T-helper 1 cell (primary cell): Measurements from ENCODE around the gene SP140L.
"Not testable (repeated sequence)": the region's sequence is repeated elsewhere in the genome, so short reads cannot be mapped to it uniquely, and the experiment has no call there.

ENCODE experiments used
- DNase-seq, 5 donors: peaks; one replicate each; pipeline ENCODE4 v3.0.0-alpha.2; 2012 to 2020

The SP140L gene

DNA sequence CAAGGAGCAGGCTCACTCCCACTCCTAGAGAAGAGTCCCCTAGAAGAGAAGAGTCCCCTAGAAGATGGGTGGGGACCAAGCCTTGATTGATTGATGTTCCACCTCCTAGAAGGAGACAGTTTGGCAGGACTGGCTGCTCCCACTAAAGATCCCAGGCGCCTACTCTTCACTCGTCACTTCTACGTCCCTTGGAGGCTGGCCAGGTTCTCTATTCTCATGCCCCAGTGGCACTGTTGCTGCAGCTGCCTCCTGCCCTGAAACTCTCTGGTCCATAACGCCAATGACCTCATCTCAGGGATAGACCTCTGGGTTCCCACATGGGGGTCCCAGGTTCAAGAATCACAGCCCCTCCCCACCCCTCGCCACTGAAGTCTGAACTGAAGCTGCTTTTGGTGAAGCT lies 2.5 kb upstream of the SP140L start:
- DNase-seq: no peak

DNA sequence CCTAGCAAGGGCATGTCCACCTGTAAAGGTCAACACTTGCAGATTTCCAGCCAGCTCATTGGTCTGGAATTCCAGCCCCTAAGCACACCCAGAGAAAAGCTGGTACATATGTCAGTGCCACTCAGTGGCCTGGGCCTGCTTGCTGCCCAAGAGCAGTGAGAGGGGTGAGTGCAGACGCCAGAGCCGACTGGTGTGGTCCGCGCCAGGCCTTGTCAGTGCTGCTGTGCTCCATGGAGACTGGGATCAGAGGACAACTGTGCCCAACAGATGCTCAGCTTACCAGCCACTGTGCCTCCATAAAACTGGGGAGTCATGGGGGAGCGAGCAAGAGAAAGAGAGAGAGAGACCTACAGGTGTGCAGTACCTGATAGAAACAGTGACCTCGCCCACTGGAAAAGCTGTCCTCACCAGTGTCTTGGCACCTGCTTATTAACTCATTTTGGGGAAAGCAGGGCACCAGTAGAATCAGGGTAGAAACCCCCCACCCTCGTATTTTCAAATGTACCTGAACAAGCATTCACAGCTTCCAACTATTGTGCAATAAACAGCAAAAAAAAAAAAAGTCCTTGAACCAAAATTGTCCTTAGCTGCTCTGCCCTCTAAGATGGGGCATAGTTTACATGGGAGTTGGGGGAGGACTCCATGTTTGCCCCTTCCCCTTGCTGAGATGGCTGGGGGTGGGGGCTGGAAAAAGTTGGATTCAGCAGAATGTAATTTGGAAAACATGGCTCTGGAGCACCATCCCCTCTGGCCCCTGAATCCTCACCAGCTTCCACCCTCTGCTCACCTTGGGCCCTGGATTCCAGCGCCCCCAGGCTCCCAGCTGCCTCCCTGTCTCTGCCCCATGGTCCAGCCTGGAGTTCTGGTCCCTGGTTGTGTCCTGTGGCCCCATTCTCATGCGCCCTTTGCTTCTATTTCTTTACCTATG lies 1.4 kb upstream of the SP140L start:
- no peak for DNase-seq

DNA sequence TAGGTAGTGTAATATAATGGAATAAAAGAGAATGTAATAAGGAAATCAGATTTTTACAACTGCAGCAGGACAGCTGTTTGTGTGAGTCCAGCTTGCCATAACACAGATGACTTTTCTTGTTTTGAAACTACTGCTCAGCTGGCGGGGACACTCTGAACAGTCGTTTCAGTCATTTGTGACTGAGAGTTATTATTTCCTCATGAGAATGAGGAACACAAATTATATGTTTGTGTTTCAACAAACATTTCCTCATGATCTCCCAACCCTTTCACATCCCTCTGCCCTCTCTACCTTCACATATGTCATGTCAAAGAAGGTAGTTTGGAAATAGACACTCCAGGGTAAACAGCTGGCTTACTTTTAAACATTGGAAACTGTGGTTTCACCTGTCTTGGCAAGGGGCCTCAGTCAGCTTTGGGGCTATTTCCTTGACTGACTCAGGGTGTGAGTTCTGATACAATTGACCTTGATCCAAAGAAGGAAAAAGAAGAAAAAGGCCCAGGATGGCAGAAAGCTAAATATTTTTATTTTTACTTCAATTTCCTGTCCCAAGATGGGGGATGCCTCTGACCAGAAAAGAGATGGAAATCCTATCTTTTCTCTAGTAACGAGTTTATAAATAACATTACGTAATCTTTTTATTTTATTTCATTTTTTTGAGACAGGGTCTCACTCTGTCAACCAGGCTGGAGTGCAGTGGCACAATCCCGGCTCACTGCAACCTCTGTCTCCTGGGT lies 593 bp downstream of the SP140L start:
- no peak for DNase-seq

DNA sequence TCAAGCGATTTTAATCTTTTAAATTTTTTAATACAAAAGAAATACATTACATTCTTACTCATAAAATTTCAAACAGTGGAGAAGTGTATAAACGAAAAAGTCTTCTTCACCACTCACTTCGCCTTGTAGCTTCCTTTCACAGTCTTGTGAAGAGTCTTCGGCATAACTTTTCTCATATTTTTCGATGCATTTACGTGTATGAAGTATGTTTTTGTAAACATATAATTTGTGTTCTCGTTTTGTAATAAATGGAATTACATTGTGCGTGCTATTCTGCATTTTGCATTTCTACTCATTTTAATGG lies 1.1 kb downstream of the SP140L start:
- DNase-seq: no peak

DNA sequence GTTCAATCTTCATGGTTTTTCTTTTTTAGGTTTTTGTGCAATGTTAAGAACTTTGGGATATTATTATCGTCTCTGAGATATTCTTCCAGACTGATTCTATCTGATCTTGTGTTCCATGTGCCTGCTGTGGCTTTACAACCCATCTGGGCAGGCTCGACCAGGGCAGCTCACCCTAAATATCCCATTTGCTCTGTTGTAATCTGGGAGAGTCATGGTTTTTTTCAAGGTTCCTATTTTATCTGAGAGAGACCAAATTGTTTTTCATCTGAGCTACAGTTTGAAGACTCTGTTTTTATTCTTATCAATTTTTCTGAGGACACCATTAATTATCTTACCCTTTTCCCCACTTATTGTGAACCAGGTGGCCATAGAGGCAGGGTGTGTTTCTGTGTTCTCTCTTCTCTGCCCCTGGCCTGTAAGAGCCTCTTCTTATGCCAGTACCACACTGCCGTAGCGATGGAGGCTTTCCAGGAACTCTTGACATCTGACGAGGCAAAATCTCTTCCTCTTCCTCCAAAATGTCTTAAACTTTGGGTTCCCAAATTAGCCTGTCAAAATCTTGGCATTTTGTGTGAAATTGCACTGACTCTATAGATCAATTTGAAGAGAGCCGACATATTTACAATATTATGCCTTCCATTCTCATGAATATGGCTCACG lies 3.1 kb downstream of the SP140L start:
- no peak for DNase-seq

DNA sequence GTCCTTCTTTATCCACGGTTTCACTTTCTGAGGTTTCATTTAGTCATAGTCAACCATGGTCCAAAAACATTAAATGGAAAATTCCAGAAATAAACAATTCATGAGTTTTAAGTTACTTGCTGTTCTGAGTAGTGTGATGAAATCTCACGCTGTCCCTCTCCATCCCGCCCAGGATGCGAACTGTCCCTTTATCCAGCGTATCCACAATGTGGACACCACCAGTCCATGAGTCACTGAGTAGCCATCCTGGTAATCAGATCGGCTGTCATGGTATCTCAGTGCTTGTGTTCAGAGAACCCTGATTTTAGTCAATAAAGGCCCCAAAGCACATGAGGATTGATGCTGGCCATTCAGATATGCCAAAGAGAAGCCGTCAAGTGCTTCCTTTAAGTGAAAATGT lies 3.7 kb downstream of the SP140L start:
- DNase-seq: no peak

DNA sequence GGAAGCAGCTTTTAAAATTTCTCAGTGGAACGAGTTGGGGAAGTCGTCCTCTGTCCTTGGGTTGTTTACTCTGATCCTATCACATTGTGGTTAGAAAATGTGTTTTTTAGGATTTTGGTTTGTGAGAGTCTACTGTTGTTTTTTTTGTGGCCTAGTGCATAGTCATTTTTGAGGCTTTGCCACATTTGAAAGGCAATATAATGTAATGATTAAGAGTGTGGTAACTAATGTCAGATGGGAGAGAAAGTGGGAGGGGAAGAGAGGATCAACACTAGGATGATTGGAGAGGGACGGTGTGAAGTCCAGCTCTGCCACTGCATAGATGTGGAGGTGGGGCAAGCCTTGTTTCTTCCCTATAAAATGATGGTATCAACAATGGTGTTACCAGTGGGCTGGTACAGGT lies 8.5 kb downstream of the SP140L start:
- DNase-seq: no peak

DNA sequence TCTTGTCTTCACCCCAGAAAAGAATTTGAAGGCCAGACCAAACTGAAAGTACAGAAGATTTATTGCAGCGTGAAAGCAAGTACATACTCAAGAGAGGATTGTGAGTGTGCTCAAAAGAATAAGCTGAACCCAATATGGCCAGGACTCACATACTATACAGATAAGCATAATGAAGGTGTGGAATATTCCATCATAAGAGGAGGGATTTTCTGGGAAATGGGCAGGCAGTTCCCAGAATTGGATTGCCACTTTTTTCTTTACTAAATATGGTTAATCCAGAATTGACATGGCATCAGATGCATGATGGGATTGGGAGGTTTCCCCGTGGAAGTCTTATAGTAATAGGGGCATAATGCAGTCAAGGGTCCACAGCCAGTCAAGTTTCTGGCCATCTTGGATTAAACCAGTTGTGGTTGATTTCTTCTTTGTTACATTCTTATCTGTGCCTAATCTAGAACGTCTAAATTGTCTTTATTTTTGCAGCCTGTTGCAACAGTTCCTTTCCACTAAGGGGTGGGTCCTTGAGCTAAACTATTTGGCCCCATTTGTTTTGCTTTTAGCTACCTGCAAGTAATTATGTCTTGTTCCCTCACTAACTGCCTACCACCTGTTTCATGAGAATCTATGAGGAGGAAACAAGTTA lies 9.0 kb downstream of the SP140L start:
- peak in 1 of 5 donors; percentile 48 for DNase-seq

DNA sequence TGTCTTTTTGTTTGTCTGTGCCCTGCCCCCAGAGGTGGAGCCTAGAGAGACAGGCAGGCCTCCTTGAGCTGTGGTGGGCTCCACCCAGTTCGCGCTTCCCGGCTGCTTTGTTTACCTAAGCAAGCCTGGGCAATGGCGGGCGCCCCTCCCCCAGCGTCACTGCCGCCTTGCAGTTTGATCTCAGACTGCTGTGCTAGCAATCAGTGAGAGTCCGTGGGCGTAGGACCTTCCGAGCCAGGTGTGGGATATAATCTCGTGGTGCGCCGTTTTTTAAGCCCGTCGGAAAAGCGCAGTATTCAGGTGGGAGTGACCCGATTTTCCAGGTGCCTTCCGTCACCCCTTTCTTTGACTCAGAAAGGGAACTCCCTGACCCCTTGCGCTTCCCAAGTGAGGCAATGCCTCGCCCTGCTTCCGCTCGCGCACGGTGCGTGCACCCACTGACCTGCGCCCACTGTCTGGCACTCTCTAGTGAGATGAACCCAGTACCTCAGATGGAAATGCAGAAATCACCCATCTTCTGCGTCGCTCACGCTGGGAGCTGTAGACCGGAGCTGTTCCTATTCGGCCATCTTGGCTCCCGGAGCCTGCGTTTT lies 15.0 kb downstream of the SP140L start:
- DNase-seq: not testable (repeated sequence)

DNA sequence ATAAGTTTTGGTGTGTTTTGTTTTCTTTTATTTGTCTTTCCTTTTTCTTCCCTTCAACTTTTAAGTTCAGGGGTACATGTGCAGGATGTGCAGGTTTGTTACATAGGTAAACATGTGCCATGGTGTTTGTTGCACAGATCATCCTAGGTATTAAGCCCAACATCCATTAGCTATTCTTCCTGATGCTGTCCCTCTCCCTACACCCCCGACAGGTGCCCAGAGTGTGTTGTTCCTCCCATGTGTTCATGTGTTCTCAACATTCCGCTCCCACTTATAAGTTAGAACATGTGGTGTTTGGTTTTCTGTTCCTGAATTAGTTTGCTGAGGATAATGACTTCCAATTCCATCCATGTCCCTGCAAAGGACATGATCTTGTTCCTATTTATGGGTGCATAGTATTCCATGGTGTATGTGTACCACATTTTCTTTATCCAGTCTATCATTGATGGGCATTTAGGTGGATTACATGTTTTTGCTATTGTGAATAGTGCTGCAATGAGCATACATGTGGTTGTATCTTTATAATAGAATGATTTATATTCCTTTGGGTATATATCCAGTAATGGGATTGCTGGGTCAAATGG lies 16.1 kb downstream of the SP140L start:
- DNase-seq: not testable (repeated sequence)

DNA sequence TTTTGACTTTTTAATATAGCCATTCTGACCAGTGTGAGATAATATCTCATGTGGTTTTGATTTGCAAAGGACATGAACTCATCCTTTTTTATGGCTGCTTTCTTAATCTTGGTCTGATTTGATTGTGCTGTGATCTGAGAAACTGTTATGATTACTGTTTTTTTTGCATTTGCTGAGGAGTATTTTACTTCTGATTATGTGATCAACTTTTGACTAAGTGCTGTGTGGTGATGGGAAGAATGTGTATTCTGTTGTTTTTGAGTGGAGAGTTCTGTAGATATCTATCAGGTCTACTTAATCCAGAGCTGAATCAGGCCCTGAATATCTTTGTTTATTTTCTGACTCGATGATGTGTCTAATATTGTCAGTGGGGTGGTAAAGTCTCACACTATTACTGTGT lies 16.8 kb downstream of the SP140L start:
- no peak for DNase-seq

DNA sequence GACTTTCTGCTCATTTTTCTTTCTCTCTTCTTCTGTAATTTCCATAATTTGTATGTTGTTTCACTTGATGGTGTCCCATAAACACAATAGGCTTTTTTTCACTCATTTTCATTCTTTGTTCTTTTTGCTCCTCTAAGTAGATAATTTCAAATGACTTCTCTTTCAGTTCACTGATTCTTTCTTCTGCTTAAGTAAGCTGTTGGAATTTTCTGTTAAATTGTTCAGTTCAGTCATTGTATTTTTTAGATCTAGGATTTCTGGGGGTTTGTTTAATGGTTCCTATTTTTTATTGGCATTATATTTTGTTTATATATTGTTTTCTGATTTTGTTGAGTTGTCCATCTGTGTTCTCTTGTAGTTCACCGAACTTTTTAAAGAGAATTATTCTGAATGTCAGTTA lies 19.5 kb downstream of the SP140L start:
- DNase-seq: no peak

DNA sequence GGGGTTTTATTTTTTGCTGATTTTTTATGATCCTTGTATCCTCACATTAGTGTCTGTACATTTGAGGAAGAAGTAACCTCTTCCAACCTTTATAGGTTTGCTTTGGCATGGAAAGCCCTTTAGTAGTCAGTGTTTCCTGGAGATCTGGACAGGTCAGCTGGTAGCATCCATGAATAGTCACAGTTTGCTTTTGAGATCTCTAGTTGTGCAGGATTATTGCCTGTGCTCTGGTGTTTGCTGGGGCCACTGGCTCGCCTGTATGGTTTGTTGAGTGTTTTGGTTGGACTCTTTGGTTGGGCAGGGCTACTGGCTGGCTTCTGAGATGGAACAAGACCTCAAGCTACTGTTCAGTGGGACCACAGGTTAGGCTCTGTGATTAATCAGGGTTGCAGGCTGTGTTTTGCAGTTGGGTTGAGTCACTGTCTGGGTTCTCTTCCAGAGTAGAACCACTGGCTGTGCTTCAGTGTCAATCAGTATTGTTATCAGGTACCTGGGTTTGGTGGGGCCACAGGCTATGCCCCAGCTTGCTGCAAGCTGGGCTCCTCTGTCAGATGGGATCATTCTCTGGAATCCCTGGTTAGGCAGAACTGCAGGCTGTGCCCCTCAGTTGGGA lies 20.0 kb downstream of the SP140L start:
- DNase-seq: peak in 1 of 5 donors; percentile 34

DNA sequence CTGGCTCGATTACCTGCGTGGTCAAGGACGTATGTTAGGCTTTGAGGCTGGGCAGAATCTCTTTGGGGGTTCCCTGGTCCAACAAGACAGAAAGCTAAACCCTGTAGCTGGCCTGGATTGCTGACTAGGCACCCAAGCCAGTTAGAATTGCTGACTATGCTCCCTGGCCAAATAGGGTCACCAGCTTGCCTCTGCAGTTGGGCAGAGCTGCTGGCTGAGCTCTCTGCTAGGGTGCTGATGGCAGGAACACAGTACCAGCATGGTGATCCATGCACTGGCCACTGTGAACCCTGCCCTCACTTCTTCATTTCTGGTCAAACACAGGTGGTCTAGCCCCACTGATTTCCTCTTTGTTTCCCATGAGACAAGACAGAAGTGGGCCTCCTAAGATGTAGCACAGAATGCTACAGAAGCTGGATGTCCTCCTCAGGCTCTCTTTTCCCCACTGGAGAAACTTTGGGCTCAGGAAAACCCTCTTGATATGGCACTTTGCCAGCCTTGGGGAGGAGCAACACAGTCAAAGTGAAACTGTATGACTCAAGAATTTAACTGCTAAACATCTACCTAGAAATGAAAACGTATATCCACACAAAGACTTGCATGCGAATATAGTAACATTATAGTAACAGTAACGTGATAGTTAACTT lies 20.8 kb downstream of the SP140L start:
- peak in 1 of 5 donors; percentile 84 for DNase-seq

DNA sequence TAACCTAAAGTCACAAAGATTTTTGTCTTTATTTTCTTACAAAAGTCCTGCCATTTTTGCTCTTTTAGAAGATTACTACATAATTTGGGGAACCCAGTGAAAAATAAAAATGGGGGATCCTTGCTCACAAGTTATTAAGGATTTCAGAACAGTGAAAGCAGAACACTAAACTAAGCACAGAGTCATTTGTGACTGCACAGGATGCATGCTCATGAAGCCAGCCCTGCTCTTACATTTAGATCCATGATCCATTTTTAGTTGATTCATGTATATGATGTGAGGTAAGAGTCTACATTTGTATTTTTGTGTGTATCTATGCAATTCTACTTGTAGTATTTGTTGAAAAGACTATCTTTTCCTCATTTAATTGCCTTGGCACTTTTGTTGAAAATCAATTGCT lies 21.8 kb downstream of the SP140L start:
- peak in 1 of 5 donors; percentile 66 for DNase-seq

DNA sequence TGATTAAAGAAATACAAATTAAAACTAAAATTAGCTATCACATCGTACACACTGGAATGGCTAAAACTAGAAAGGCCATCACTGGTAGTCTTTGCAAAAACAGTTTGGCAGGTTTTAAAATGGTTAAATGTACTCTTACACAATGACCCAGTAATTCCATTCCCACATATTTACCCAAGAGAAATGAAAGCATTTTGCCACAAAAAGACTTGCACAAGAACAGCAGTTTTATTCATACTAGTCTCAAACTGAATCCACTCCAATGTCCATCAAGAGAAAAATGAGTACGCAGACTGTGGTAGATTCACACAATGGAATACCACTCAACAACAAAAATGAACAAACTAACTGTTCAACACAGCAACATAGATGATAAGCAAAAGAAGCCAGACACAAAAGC lies 29.1 kb downstream of the SP140L start:
- DNase-seq: no peak

DNA sequence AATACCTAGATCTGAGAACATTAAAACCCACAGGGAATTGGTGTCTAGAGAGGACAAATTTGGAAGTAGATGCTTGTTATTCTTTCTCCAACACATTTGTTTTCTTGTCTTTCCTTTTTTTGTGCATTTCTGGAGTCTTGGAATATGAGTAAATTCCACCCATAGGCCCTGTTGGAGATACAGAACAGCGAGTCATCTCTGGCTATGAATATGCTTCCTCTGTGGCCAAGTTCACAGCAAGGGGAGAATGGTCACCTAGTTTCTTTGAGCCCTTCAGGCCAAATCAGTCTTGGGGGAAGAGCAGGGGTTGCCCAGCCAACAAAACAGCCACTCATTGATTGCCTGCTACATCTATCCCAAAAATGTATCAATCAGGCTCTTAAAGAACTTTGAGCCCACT lies 31.3 kb downstream of the SP140L start:
- DNase-seq: no peak

DNA sequence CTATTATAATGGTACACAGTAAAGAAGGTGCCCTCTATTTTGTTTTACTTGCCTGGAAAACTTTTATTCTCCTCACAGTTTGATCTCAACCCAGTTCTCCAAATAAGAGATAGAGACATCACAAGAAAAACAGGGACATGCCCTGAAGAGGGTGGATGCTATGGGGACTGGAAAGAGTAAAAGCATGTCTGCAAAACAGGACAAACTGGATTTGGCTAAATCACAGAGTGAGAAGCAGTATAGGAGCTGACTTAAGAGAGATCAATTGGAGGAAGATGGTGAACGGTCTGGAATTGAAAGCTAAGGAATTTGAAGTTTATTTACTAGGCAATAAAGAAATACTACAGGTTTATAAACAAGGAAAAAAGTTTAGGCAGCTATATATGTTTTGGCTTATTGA lies 33.0 kb downstream of the SP140L start:
- DNase-seq: no peak

DNA sequence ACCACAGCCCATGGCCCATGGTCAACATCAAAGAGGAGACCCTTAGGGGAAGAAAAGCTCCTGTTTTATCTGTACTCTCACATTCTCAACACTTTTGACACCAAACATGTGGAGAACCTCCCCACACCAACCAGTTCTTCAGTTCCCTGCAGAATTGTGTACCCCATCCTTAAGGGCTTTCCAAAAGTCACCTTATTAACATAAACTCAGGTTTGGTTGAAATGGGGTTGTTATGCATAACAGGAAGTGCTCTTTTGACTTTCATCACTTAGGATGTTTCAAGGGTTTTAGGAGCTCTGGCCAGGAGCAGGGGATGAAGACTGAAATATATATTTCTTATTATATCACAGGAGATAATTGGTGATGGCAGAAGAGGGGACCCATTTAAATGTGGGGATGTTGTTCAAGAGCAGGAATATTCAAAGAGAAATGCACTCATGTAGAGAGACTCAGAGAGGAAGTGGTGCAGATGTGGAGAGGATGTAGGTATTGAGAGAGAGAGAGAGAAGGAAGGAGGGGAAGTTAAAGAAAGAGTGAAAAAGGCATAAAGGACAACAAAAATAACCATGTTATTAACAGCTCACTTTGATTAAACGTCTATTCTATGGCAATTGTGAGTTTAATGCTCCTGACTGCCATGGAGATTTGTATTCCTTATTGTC lies 35.2 kb downstream of the SP140L start:
- peak in 1 of 5 donors; percentile 35 for DNase-seq

DNA sequence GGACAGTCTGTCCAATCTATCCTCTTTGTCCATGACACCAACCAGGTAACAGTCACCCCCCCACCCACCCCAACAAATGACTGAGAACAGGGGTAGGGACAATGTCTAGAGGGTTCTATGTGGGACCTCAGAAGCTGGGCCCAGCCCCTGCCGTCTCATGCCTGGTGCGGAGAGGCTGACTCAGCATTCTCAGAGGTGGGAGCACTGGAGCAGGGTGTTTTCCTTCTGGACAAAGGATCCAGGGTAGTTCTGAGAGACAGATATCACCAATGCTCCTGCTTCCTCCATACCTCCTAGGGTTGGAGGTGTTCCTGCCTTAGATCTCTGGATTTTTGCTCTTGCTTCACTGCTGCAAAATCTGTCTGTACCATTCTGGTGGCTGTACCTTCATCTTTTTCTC lies 55.1 kb downstream of the SP140L start:
- no peak for DNase-seq

DNA sequence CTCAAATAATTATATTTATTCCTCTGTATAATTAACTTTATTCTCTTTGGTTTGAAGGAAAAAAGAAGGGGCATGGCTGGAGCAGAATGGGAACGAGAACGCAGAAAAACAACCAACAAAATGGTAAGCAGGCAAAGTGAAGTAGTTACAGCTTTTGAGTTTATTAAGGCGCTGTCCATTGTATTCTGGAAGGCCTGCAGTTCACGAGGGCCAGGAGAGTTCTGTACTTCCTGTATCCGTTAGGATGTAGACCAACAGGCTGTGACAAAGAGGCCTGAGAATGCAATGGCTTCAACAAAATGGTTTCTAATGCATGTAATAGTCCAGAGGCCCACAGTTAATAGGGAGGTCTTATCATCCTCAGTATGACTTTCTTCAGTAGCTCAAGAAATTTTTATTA lies 56.5 kb downstream of the SP140L start:
- no peak for DNase-seq
